Epidermal melanocyte (primary cell): ENCODE data around the gene TMEM258.

ENCODE experiments used
- DNase-seq: peaks from one replicate; pipeline ENCODE4 v3.0.0; 2011; ENCODE audit warnings: low spot score; ENCODE audit not compliant: insufficient read length

Gene TMEM258

GRCh38 chr11:61777234-61778090, 14.9 kb downstream of the TMEM258 start:
- no peak for DNase-seq

- DNase-seq: peak; percentile 86
Observed at GRCh38 chr11:61776561-61777075, 15.8 kb downstream of the TMEM258 start.

- no peak for DNase-seq
Observed at GRCh38 chr11:61775606-61776554, 16.5 kb downstream of the TMEM258 start.

GRCh38 chr11:61775106-61775505, 17.3 kb downstream of the TMEM258 start:
- DNase-seq: no peak

- no peak for DNase-seq
Observed at GRCh38 chr11:61774411-61774810, 18.0 kb downstream of the TMEM258 start.

- DNase-seq: no peak
Observed at GRCh38 chr11:61773809-61774208, 18.6 kb downstream of the TMEM258 start.

- no peak for DNase-seq
Observed at GRCh38 chr11:61773356-61773755, 19.0 kb downstream of the TMEM258 start.

- no peak for DNase-seq
Observed at GRCh38 chr11:61771985-61772455, 20.4 kb downstream of the TMEM258 start.

GRCh38 chr11:61771195-61771894, 21.1 kb downstream of the TMEM258 start:
- no peak for DNase-seq

- DNase-seq: no peak
Observed at GRCh38 chr11:61769946-61770683, 22.3 kb downstream of the TMEM258 start.

GRCh38 chr11:61769169-61769920, 23.1 kb downstream of the TMEM258 start:
- no peak for DNase-seq

GRCh38 chr11:61768376-61769076, 23.9 kb downstream of the TMEM258 start:
- no peak for DNase-seq

GRCh38 chr11:61766353-61766841, 26.0 kb downstream of the TMEM258 start:
- no peak for DNase-seq

- no peak for DNase-seq
Observed at GRCh38 chr11:61765550-61766253, 26.7 kb downstream of the TMEM258 start.

GRCh38 chr11:61764606-61765260, 27.7 kb downstream of the TMEM258 start:
- DNase-seq: no peak

GRCh38 chr11:61763930-61764605, 28.3 kb downstream of the TMEM258 start:
- no peak for DNase-seq

- no peak for DNase-seq
Observed at GRCh38 chr11:61762798-61763197, 29.6 kb downstream of the TMEM258 start.
